Measurements from ENCODE around the gene EXT2. TPM values are rescaled to one million over a fixed set of nuclear protein-coding genes. Genes with fewer than 3 reads are reported as not detected.

The EXT2 gene
- total RNA-seq, 1 experiment from 2014 or later, result 67.3 TPM

GRCh38 chr11:44257338-44258189 is 162.1 kb downstream of the EXT2 start:
- intact Hi-C loops (cut with micrococcal nuclease; ENCODE audit: unreplicated experiment), result no loop called here

GRCh38 chr11:44258190-44258489 is 162.7 kb downstream of the EXT2 start:
- H3K27ac Mint-ChIP-seq (ENCODE audit: unreplicated experiment), result no peak overlapping the region
- peaks cover under 1% of the 10 kb centered on the region for H3K9me3 Mint-ChIP-seq (ENCODE audit: low read depth, unreplicated experiment)
- DNase-seq, result no peak
- no peaks in the 10 kb centered on the region for H3K4me1 Mint-ChIP-seq (ENCODE audit: low read depth, unreplicated experiment)
- no peak for TF ChIP-seq CTCF (IDR thresholded peaks at IDR 0.05; ENCODE audit: unreplicated experiment)
- intact Hi-C loops (cut with micrococcal nuclease; ENCODE audit: unreplicated experiment), result no loop called here
- H3K36me3 Mint-ChIP-seq (ENCODE audit: insufficient read depth, unreplicated experiment), result no peaks in the 10 kb centered on the region
- no TSS peak for BruUV-seq (replicated peaks)
- CTCF ChIA-PET, result no interaction called here
- peaks cover 7% of the 10 kb centered on the region for H3K27me3 Mint-ChIP-seq (ENCODE audit: unreplicated experiment)
- H3K4me3 Mint-ChIP-seq (ENCODE audit: low read depth, unreplicated experiment), result no peak overlapping the region

More at GRCh38 chr11:44257338-44258189, 162.1 kb downstream of the EXT2 start:
- BruUV-seq (replicated peaks), result no TSS peak
- Mint-ChIP-seq H3K36me3 (ENCODE audit: insufficient read depth, unreplicated experiment) (no peaks in the 10 kb centered on the region), H3K4me3 (ENCODE audit: low read depth, unreplicated experiment) (no peak overlapping the region), H3K27ac (ENCODE audit: unreplicated experiment) (no peak overlapping the region), H3K4me1 (ENCODE audit: low read depth, unreplicated experiment) (no peaks in the 10 kb centered on the region), H3K9me3 (ENCODE audit: low read depth, unreplicated experiment) (peaks cover 6% of the 10 kb centered on the region), H3K27me3 (ENCODE audit: unreplicated experiment) (peaks cover 1% of the 10 kb centered on the region)
- CTCF ChIA-PET, result no interaction called here
- TF ChIP-seq CTCF (IDR thresholded peaks at IDR 0.05; ENCODE audit: unreplicated experiment), result no peak
- no peak for DNase-seq

- no peaks in the 10 kb centered on the region for H3K36me3 Mint-ChIP-seq (ENCODE audit: insufficient read depth, unreplicated experiment)
- CTCF ChIA-PET, result interaction anchor here (0.6 kb wide), 1 partner anchor 225 kb away, joined by 3 read pairs; no protein-coding TSS in a partner anchor
- DNase-seq, result no peak
- no peak overlapping the region for H3K4me3 Mint-ChIP-seq (ENCODE audit: low read depth, unreplicated experiment)
- intact Hi-C loops (cut with micrococcal nuclease; ENCODE audit: unreplicated experiment), result no loop called here
- no TSS peak for BruUV-seq (replicated peaks)
- H3K4me1 Mint-ChIP-seq (ENCODE audit: low read depth, unreplicated experiment), result no peaks in the 10 kb centered on the region
- no peak for TF ChIP-seq CTCF (IDR thresholded peaks at IDR 0.05; ENCODE audit: unreplicated experiment)
- no peaks in the 10 kb centered on the region for H3K9me3 Mint-ChIP-seq (ENCODE audit: low read depth, unreplicated experiment)
- H3K27me3 Mint-ChIP-seq (ENCODE audit: unreplicated experiment), result peaks cover 9% of the 10 kb centered on the region
- H3K27ac Mint-ChIP-seq (ENCODE audit: unreplicated experiment), result no peak overlapping the region
Observed at GRCh38 chr11:44258839-44259420, 163.5 kb downstream of the EXT2 start.

GRCh38 chr11:44260081-44260480 is 164.6 kb downstream of the EXT2 start:
- H3K27ac Mint-ChIP-seq (ENCODE audit: unreplicated experiment), result no peak overlapping the region
- H3K9me3 Mint-ChIP-seq (ENCODE audit: low read depth, unreplicated experiment), result no peaks in the 10 kb centered on the region
- no peaks in the 10 kb centered on the region for H3K36me3 Mint-ChIP-seq (ENCODE audit: insufficient read depth, unreplicated experiment)
- CTCF ChIA-PET, result no interaction called here
- BruUV-seq (replicated peaks), result no TSS peak
- intact Hi-C loops (cut with micrococcal nuclease; ENCODE audit: unreplicated experiment), result no loop called here
- no peak for TF ChIP-seq CTCF (IDR thresholded peaks at IDR 0.05; ENCODE audit: unreplicated experiment)
- DNase-seq, result no peak
- peaks cover 9% of the 10 kb centered on the region for H3K27me3 Mint-ChIP-seq (ENCODE audit: unreplicated experiment)
- H3K4me1 Mint-ChIP-seq (ENCODE audit: low read depth, unreplicated experiment), result no peaks in the 10 kb centered on the region
- no peak overlapping the region for H3K4me3 Mint-ChIP-seq (ENCODE audit: low read depth, unreplicated experiment)
